HG03175 (cell line): ENCODE measurements around the gene EPB41L3.

Source experiments
- ATAC-seq: cut with Tn5 transposase; IDR thresholded peaks from one replicate; pipeline ENCODE4 v1.9.1; 2021; ENCODE audit warnings: mild to moderate bottlenecking, moderate library complexity; ENCODE audit not compliant: unreplicated experiment

The EPB41L3 gene

DNA sequence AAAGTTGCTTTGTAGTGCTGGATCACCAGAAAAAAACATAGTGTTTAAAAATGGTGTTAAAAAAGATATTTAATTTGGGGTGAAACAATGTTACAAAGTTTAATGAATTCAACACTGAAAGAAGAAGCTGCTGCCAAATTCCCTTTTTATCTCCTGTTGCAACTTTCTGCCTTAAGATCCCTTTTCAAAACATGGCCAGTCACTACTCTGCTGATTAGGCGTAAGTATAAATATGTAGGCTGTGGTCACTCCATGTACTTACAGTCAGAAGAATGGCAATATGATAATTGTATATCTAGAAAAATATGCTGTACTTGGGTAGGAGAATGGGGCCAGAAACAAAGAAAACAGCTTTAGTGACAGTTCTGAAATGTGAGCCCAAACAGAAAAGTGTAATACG is 124.8 kb downstream of the EPB41L3 start:
- no peak for ATAC-seq

GRCh38 chr18:5417342-5417741 is 126.5 kb downstream of the EPB41L3 start:
- no peak for ATAC-seq

- no peak for ATAC-seq
Observed at GRCh38 chr18:5416112-5416511, 127.7 kb downstream of the EPB41L3 start.

GRCh38 chr18:5415665-5416064 is 128.1 kb downstream of the EPB41L3 start:
- no peak for ATAC-seq

DNA sequence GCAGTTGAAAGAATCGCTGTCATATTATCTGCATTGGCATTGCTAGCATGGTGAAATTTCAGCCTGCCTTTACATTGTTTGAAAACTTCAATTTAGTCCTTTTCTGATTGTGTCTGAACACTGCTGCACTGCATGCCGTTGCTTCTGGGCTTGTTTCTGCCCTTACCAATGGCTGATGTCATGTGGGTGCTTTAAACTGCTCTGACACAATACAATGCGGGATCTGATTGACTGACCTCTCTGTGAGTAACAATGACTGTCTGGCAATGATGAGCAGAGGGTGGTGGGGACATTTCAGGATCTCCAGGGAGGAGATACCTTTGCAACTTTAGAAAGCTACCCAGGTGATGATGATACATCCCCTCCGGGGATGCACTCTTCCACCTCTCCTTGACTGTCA is 128.8 kb downstream of the EPB41L3 start:
- no peak for ATAC-seq

DNA sequence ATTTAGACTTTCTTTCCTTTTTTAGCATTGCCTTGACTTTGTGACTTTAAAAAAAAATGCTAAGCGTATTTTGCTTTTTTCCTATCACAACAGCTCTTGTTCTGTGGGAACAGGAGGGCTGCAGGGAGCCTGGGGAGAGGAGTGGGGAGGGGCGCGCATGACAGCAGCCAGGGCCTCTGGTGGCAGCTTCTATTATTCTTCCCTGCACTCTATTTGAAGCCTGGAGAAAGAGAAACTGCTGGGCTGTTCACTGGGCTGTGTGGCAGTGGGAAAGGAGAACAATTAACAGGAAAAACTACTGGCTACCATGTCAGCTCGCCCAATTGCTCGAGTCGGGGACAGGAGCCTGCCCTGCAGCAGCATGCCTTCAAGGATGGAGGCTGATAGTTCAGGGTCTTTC is 129.3 kb downstream of the EPB41L3 start:
- no peak for ATAC-seq

DNA sequence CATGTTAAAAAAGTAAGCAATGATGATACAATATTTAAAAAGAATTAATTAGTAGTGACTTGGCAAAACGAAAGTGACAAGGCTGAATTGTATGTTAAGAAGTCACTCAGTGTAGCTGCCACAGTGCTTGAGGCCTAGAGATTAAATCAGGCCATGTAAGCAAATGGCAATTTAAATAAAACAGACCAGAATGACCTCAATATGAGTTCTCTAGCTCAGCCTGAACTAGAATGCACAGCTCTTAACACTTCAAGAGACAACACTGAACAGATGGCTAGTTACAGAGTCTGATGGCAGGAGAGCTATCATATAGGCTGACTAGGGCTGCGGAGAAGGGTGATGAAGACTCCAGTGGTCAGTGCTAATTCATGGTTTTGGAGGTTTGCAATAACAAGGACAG is 130.3 kb downstream of the EPB41L3 start:
- ATAC-seq: no peak

DNA sequence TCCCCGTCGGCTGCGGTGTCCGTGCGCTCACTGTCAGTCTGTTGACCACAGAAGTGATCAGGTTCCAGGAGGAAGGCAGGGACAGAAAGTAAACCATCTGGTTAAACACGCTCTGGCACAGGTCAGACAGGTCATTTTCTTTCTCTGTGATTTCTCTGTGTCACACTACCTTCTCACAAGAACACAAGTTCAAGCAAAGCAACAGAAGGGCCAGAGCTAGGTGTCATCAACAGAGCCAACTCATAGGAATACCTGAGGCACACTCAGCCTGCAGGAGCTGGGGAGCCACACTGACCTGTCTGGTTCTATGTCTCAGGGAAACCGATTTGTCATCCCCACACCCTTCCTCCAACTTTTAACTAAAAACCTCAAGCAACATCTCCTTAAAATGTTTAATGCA is 133.2 kb downstream of the EPB41L3 start:
- no peak for ATAC-seq

DNA sequence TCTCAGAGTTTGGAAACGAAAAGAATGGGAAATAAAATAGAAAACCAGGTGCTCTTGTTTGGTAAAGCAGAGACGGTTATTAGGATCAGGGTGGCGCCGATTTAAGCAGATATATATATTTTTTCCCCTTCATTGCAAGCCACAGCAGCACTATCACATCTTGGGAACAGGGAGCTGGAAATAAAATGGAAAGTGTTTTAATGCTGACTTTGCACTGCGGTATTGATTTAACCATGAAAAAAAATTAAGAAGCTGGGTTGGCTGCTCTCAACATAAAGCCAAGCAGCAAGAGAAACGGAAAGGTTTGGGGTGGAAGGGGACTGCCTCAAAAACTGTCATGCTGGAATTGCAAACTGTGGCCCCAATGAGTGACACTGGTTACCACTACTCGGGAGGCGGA is 145.5 kb downstream of the EPB41L3 start:
- ATAC-seq: no peak

DNA sequence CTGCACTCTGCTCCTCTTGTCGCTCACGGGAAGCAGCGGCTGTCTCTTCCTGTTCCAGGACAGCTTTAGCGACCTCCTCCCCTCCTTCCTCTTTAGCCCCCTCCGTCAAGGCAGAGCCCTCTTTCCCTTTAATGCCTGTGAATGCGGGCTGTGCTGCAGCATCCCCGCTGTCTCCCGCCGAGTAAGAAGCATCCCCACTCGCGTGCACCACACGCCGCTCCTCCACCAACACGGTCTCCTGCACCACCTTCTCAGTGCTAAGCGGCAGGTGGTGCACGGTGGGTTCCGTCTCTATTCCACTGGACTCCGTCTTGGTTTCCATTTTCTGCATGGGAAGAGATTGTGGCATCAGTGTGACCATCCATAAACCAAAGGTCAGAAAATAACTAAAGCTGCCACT is 146.7 kb downstream of the EPB41L3 start:
- ATAC-seq: no peak

DNA sequence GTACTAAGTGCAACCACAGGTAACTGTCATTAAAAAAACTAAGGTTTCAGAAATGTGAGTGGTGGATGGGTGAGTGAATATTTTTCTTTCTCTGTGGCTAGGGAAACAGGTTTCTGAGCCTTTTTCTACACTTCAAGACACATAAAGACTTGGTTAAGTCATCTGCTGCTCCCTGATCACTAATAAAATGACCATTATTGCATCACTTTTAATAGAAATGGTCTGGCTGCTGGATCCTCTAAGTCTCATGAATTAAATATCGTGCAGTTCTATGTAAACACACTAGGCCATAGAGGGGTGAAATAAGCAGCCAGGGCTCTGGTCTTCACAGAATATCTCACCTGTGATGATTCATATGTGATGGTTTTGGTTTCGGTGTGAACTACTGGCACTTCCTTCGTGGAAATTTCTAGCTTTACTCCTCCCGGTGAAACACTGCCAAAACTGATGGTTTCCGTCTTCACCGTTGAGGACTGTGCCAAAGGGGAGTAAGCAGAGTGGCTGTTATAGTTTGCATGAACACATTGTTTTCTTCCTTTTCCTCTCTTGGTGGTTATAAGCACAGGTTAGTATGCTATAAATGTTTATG is 147.8 kb downstream of the EPB41L3 start:
- no peak for ATAC-seq

DNA sequence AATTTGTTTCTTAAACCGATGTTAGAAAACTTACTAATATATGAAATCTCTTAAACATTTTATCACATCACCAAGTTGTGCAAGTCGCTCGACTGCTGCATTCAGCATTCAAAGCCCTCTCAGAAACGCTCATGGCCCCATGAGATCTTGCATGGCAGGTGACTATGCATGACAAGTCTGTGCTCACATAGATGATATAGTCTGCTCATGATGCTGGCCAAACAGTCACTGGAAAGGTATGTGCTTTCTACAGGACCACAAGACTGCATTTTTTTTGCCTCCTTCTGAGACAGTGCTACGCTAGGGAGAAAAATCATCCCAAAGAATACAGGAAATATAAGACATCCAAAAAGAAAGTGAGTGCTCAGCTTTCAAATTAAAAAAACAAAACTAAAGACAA is 150.0 kb downstream of the EPB41L3 start:
- no peak for ATAC-seq

DNA sequence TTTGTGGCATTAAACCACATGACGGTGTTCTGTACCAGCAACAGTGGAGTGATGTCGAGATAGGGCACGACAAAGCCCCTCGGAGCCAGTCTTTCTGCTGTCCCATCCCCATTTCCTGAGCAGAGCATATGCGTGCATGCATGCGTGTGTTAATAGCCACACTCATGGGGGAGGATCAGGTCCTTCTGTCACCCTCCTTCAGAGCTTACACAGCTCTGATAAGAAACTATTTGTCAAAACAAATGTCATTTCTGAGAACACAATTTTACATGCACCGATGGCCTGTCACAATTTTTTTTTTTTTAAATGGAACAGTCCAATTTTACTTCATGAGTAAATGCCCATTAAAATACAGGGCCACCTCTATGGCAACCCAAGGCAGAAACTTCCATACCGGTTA is 152.4 kb downstream of the EPB41L3 start:
- no peak for ATAC-seq

DNA sequence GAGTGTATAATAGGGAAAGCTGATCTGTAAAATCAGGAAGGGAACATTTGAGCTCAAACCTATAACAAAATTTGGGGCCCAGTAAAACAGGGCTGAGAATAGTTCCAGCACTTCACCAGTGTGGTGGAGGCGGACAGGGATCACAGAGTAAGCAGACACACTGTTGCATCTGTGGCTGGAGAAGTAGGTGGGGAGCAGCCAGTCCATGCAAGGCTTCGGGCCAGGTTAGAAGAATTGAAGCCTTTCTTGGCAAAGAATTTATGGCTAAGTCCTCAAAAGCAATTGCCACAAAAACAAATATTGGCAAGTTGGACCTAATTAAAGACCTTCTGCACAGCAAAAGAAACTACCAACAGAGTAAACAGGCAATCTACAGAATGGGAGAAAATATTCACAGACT is 154.4 kb downstream of the EPB41L3 start:
- no peak for ATAC-seq

DNA sequence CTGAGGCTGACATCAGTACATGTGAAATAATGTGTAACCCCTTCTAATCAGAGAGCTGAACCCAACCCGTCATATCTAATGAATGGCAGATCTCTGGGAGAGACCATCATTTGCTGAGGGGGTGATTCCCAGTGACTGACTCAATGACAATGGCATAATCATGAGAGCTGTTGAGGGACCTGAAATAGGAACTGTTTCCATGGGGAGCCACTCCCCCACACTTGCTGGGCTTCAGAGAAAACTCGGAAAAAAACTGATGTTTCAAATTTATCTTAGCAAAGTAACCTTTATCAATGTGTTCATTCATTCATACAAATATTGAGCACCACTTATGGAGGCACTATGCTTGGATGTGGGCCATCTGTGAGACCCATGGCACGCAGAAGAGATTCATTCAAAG is 154.9 kb downstream of the EPB41L3 start:
- ATAC-seq: no peak

GRCh38 chr18:5380586-5380985 is 163.2 kb downstream of the EPB41L3 start:
- ATAC-seq: no peak

DNA sequence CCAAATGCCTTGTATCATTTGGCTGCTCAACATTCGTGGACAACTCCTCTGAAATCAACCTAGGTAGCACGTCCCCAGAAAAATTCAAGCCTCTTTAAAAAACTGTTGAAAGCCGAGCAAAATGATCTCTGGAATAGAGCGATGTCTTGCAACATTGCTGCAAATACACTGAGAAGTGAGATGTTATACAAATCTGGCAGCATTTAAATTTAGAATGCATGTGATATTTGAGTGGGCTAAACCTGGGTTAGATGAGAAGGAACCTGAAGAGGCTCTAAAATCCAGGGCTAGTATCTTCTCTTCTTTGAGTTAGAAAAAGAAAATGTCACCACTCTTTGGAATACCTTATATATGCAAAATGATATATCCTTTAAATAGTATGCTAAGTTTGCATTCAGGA is 166.8 kb downstream of the EPB41L3 start:
- no peak for ATAC-seq

GRCh38 chr18:5370332-5370731 is 173.5 kb downstream of the EPB41L3 start:
- ATAC-seq: no peak

GRCh38 chr18:5369513-5369912 is 174.3 kb downstream of the EPB41L3 start:
- ATAC-seq: no peak

DNA sequence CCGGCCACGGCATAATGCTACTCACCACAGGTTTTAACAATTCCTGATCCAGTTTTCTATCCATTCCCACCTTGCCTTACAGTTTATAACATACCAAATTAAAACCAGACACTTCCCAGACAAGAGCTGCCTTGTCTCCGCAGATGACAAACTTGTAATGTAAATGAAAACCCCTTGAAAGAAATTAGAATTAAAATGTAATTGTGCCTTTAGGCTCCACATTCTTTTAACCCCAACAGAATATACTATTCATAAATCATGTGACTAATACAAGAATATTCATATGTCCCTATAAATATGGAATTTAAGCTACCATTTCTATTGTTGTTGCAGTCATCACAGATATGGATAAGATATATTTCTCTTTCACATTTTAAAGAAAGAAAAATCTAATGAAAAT is 178.4 kb downstream of the EPB41L3 start:
- no peak for ATAC-seq

- no peak for ATAC-seq
Observed at GRCh38 chr18:5350636-5351035, 193.2 kb downstream of the EPB41L3 start.
